GM19397 (cell line): ENCODE data around the gene CCDC194.

Experiments used
- ATAC-seq: cut with Tn5 transposase; IDR thresholded peaks from one replicate; pipeline ENCODE4 v1.9.1; 2021; ENCODE audit warnings: mild to moderate bottlenecking, moderate library complexity; ENCODE audit not compliant: unreplicated experiment

CCDC194 gene

GRCh38 chr19:17393914-17394313 is at the start of gene CCDC194:
Gene CCDC194 (minus strand): TSS chr19:17394196. CDS start chr19:17394158, 38 bp downstream.
- ATAC-seq, result no peak

GRCh38 chr19:17441241-17442021 is 47.4 kb upstream of the CCDC194 start:
- ATAC-seq, result no peak

GRCh38 chr19:17436874-17437267 is 42.9 kb upstream of the CCDC194 start:
- ATAC-seq, result no peak

GRCh38 chr19:17436094-17436873 is 42.3 kb upstream of the CCDC194 start:
- ATAC-seq, result no peak

GRCh38 chr19:17435218-17435617 is 41.2 kb upstream of the CCDC194 start:
- ATAC-seq, result no peak

GRCh38 chr19:17431417-17431816 is 37.4 kb upstream of the CCDC194 start:
- no peak for ATAC-seq

- no peak for ATAC-seq
Measured at GRCh38 chr19:17429641-17430113, 35.7 kb upstream of the CCDC194 start.

- no peak for ATAC-seq
Measured at GRCh38 chr19:17424743-17425365, 30.9 kb upstream of the CCDC194 start.

GRCh38 chr19:17423429-17424208 is 29.6 kb upstream of the CCDC194 start:
- ATAC-seq, result no peak

GRCh38 chr19:17421942-17422341 is 27.9 kb upstream of the CCDC194 start:
- ATAC-seq, result no peak

- ATAC-seq, result peak; percentile 4
Measured at GRCh38 chr19:17420475-17420924, 26.5 kb upstream of the CCDC194 start.

- ATAC-seq, result peak; percentile 88
Measured at GRCh38 chr19:17419621-17420474, 25.9 kb upstream of the CCDC194 start, which contains the start of gene MVB12A. Gene MVB12A (plus strand): TSS chr19:17420047. CDS start chr19:17420136, 89 bp downstream.

GRCh38 chr19:17419154-17419620 is 25.2 kb upstream of the CCDC194 start:
- ATAC-seq, result no peak

- ATAC-seq, result no peak
Measured at GRCh38 chr19:17418710-17419109, 24.7 kb upstream of the CCDC194 start.

- no peak for ATAC-seq
Measured at GRCh38 chr19:17415121-17415520, 21.1 kb upstream of the CCDC194 start.

GRCh38 chr19:17414097-17414496 is 20.1 kb upstream of the CCDC194 start:
- no peak for ATAC-seq

GRCh38 chr19:17411801-17412200 is 17.8 kb upstream of the CCDC194 start:
- no peak for ATAC-seq

GRCh38 chr19:17409990-17410389 is 16.0 kb upstream of the CCDC194 start:
- ATAC-seq, result no peak

- ATAC-seq, result no peak
Measured at GRCh38 chr19:17406887-17407196, 12.8 kb upstream of the CCDC194 start.
